SK-N-SH treated with all-trans-retinoic acid at 6 μM for 48 hours (cell line): ENCODE data around the gene TMEM163.

Experiments used
- ATAC-seq: fragments of 200-7000 bp; cut with Tn5 transposase; 3 replicates; pipeline ENCODE4 v1.9.1; 2020; ENCODE audit warnings: mild to moderate bottlenecking, moderate library complexity
- ARNTL ChIP-seq: fragments of 450-650 bp; formaldehyde crosslinking; IDR thresholded peaks from 2 replicates; pipeline ENCODE4 v1.5.0; 2020; ENCODE audit warnings: low read depth, mild to moderate bottlenecking, moderate library complexity, borderline replicate concordance
- BACH2 ChIP-seq: fragments of 250-450 bp; sonication (Bioruptor Pico); IDR thresholded peaks from 2 replicates; pipeline ENCODE4 v1.9.0; 2021; ENCODE audit warnings: mild to moderate bottlenecking, borderline replicate concordance
- CREB5 ChIP-seq: fragments of 250-450 bp; sonication (Bioruptor Pico); IDR thresholded peaks from 2 replicates; pipeline ENCODE4 v1.5.1; 2020; ENCODE audit warnings: low read depth, mild to moderate bottlenecking, moderate library complexity
- CSDC2 ChIP-seq: fragments of 250-450 bp; sonication (Bioruptor Pico); IDR thresholded peaks from 2 replicates; pipeline ENCODE4 v1.5.0; 2020; ENCODE audit warnings: mild to moderate bottlenecking, moderate library complexity
- ESRRG ChIP-seq: fragments of 250-450 bp; sonication (Bioruptor Pico); IDR thresholded peaks from 2 replicates; pipeline ENCODE4 v1.6.1; 2021; ENCODE audit warnings: mild to moderate bottlenecking
- GLIS3 ChIP-seq: fragments of 250-450 bp; sonication (Bioruptor Pico); IDR thresholded peaks from 2 replicates; pipeline ENCODE4 v1.5.0; 2020; ENCODE audit warnings: mild to moderate bottlenecking, moderate library complexity
- ISL1 ChIP-seq: fragments of 250-450 bp; sonication (Bioruptor Pico); IDR thresholded peaks from 2 replicates; pipeline ENCODE4 v2.1.2; 2022; ENCODE audit warnings: mild to moderate bottlenecking, moderate library complexity
- PATZ1 ChIP-seq: fragments of 250-450 bp; sonication (Bioruptor Pico); IDR thresholded peaks from 2 replicates; pipeline ENCODE4 v1.8.0; 2020; ENCODE audit warnings: mild to moderate bottlenecking, moderate library complexity, borderline replicate concordance
- POU6F1 ChIP-seq: fragments of 250-450 bp; sonication (Bioruptor Pico); IDR thresholded peaks from 2 replicates; pipeline ENCODE4 v1.8.0; 2021; ENCODE audit warnings: low read depth, mild to moderate bottlenecking, moderate library complexity, borderline replicate concordance
- PPARA ChIP-seq: fragments of 250-450 bp; sonication (Bioruptor Pico); IDR thresholded peaks from 2 replicates; pipeline ENCODE4 v1.5.0; 2020; ENCODE audit warnings: mild to moderate bottlenecking, borderline replicate concordance
- SNAI2 ChIP-seq: fragments of 250-450 bp; sonication (Bioruptor Pico); IDR thresholded peaks from 2 replicates; pipeline ENCODE4 v1.5.0; 2020; ENCODE audit warnings: mild to moderate bottlenecking, moderate library complexity
- TSHZ2 ChIP-seq: fragments of 250-450 bp; sonication (Bioruptor Pico); IDR thresholded peaks from 2 replicates; pipeline ENCODE4 v1.5.0; 2020; ENCODE audit warnings: mild to moderate bottlenecking, moderate library complexity
- ZC3H10 ChIP-seq: fragments of 250-450 bp; sonication (Bioruptor Pico); IDR thresholded peaks from 2 replicates; pipeline ENCODE4 v1.5.1; 2021; ENCODE audit warnings: mild to moderate bottlenecking, moderate library complexity
- ZFP3 ChIP-seq: fragments of 250-450 bp; sonication (Bioruptor Pico); IDR thresholded peaks from 2 replicates; pipeline ENCODE4 v1.5.0; 2020; ENCODE audit warnings: mild to moderate bottlenecking, moderate library complexity
- ZFP30 ChIP-seq: fragments of 450-650 bp; formaldehyde crosslinking; IDR thresholded peaks from 2 replicates; pipeline ENCODE4 v1.5.0; 2022; ENCODE audit warnings: mild to moderate bottlenecking, moderate library complexity
- ZNF565 ChIP-seq: fragments of 450-650 bp; formaldehyde crosslinking; conservative IDR thresholded peaks from 2 replicates; pipeline ENCODE4 v1.5.0; 2020; ENCODE audit warnings: low read depth, mild to moderate bottlenecking, moderate library complexity
- ZNF70 ChIP-seq: fragments of 450-650 bp; formaldehyde crosslinking; IDR thresholded peaks from 2 replicates; pipeline ENCODE4 v1.5.0; 2020; ENCODE audit warnings: mild to moderate bottlenecking, moderate library complexity
- ZNF8 ChIP-seq: fragments of 450-650 bp; formaldehyde crosslinking; IDR thresholded peaks from 2 replicates; pipeline ENCODE4 v1.5.0; 2020; ENCODE audit warnings: mild to moderate bottlenecking, moderate library complexity

The TMEM163 gene

GRCh38 chr2:134453476-134453875, 265.3 kb downstream of the TMEM163 start:
- TF ChIP-seq ZNF565 (CRISPR knock-in tag) (no peak), ZNF8 (CRISPR knock-in tag) (no peak), SNAI2 (no peak), ZFP30 (CRISPR knock-in tag) (no peak), ESRRG (CRISPR knock-in tag) (no peak), ZNF70 (CRISPR knock-in tag) (no peak), BACH2 (no peak), ARNTL (CRISPR knock-in tag) (no peak), ISL1 (CRISPR knock-in tag) (no peak), GLIS3 (CRISPR knock-in tag) (no peak), PATZ1 (CRISPR knock-in tag) (no peak), ZC3H10 (no peak), PPARA (CRISPR knock-in tag) (no peak)
- ATAC-seq: no peak

- no peak for ATAC-seq
- no peak for TF ChIP-seq PATZ1 (CRISPR knock-in tag)
- TF ChIP-seq ARNTL (CRISPR knock-in tag): no peak
- TF ChIP-seq CSDC2 (CRISPR knock-in tag): no peak
- TF ChIP-seq TSHZ2: no peak
- no peak for TF ChIP-seq GLIS3 (CRISPR knock-in tag)
- no peak for TF ChIP-seq ESRRG (CRISPR knock-in tag)
- no peak for TF ChIP-seq ZFP3
- TF ChIP-seq PPARA (CRISPR knock-in tag): no peak
- TF ChIP-seq ZC3H10: no peak
- no peak for TF ChIP-seq ZNF565 (CRISPR knock-in tag)
- no peak for TF ChIP-seq BACH2
- TF ChIP-seq ZNF8 (CRISPR knock-in tag): no peak
Measured at GRCh38 chr2:134452042-134452733, 266.6 kb downstream of the TMEM163 start.

GRCh38 chr2:134451347-134451630, 267.5 kb downstream of the TMEM163 start:
- TF ChIP-seq PPARA (CRISPR knock-in tag): no peak
- no peak for TF ChIP-seq ZC3H10
- TF ChIP-seq GLIS3 (CRISPR knock-in tag): no peak
- TF ChIP-seq ZNF70 (CRISPR knock-in tag): no peak
- no peak for TF ChIP-seq POU6F1
- TF ChIP-seq ARNTL (CRISPR knock-in tag): no peak
- no peak for TF ChIP-seq SNAI2
- no peak for TF ChIP-seq BACH2
- no peak for TF ChIP-seq CREB5 (CRISPR knock-in tag)
- TF ChIP-seq ZFP30 (CRISPR knock-in tag): no peak
- ATAC-seq: no peak
